HepG2 (cell line): ENCODE results near the gene JMJD6. TPM values are rescaled to one million over a fixed set of nuclear protein-coding genes. Genes with fewer than 3 reads are reported as not detected.

Experiments used
- ARNT2 ChIP-seq: sonication (generic); formaldehyde crosslinking; IDR thresholded peaks from 2 replicates; pipeline ENCODE4 v1.8.0; 2022; ENCODE audit warnings: mild to moderate bottlenecking, low read depth, missing genetic modification reagents, moderate library complexity
- CSRNP1 ChIP-seq: sonication (generic); formaldehyde crosslinking; IDR thresholded peaks from 2 replicates; pipeline ENCODE4 v1.8.1; 2023; ENCODE audit warnings: mild to moderate bottlenecking, missing genetic modification reagents
- GATAD1 ChIP-seq: IDR thresholded peaks from 2 replicates; pipeline ENCODE4 v1.6.1; 2016; ENCODE audit warnings: missing genetic modification reagents, missing compliant biosample characterization
- GFI1 ChIP-seq: sonication (generic); formaldehyde crosslinking; IDR thresholded peaks from 2 replicates; pipeline ENCODE4 v1.5.0; 2020; ENCODE audit warnings: missing genetic modification reagents, mild to moderate bottlenecking, borderline replicate concordance
- HIVEP1 ChIP-seq: sonication (generic); formaldehyde crosslinking; IDR thresholded peaks from 2 replicates; pipeline ENCODE4 v1.4.0; 2020; ENCODE audit warnings: mild to moderate bottlenecking, missing genetic modification reagents
- KLF12 ChIP-seq: sonication (generic); formaldehyde crosslinking; IDR thresholded peaks from 2 replicates; pipeline ENCODE4 v1.4.0; 2020; ENCODE audit warnings: missing genetic modification reagents, borderline replicate concordance
- MAX ChIP-seq: IDR thresholded peaks from 2 replicates; pipeline ENCODE4 v1.6.1; 2012; ENCODE audit warnings: inconsistent platforms
- NCOA2 ChIP-seq: sonication (generic); formaldehyde crosslinking; IDR thresholded peaks from 2 replicates; pipeline ENCODE4 v1.8.0; 2022; ENCODE audit warnings: inconsistent platforms
- SCMH1 ChIP-seq: sonication (generic); formaldehyde crosslinking; IDR thresholded peaks from 2 replicates; pipeline ENCODE4 v1.9.0; 2021; ENCODE audit warnings: missing genetic modification reagents, mild to moderate bottlenecking, borderline replicate concordance
- SP4 ChIP-seq: sonication (generic); formaldehyde crosslinking; IDR thresholded peaks from 2 replicates; pipeline ENCODE4 v1.8.1; 2023; ENCODE audit warnings: mild to moderate bottlenecking, missing genetic modification reagents
- STAT6 ChIP-seq: sonication (generic); formaldehyde crosslinking; IDR thresholded peaks from 2 replicates; pipeline ENCODE4 v1.4.0; 2020; ENCODE audit warnings: missing genetic modification reagents, mild to moderate bottlenecking, borderline replicate concordance
- ZNF143 ChIP-seq: sonication (generic); formaldehyde crosslinking; IDR thresholded peaks from 2 replicates; pipeline ENCODE4 v1.4.0; 2020; ENCODE audit warnings: missing genetic modification reagents
- ZNF574 ChIP-seq: sonication (generic); formaldehyde crosslinking; IDR thresholded peaks from 2 replicates; pipeline ENCODE4 v1.4.0; 2020; ENCODE audit warnings: missing genetic modification reagents
- ZNF713 ChIP-seq: sonication (generic); formaldehyde crosslinking; IDR thresholded peaks from 2 replicates; pipeline ENCODE4 v1.4.0; 2020; ENCODE audit warnings: mild to moderate bottlenecking, missing genetic modification reagents
- ZNF788 ChIP-seq: sonication (generic); formaldehyde crosslinking; IDR thresholded peaks from 2 replicates; pipeline ENCODE4 v1.5.0; 2020; ENCODE audit warnings: mild to moderate bottlenecking, missing genetic modification reagents, borderline replicate concordance
- polyA plus RNA-seq, 8 experiments: library from polyadenylated mRNA; depleted of rRNA in 3 of 8; stranded (reverse) in 7 of 8; unstranded in 1 of 8; fragments of >200 nt; fragmentation: Illumina TruSeq in 4 of 8; extraction: Trizol in 4 of 8; gene quantifications; 2 replicates each; pipeline versions ENCODE4 v1.2.1 to v1.2.3, GENCODE V29; 2011 to 2016; ENCODE audit warnings: low read depth in 4 of 8, missing spikeins in 1 of 8, mixed read lengths in 1 of 8; ENCODE audit not compliant: insufficient read depth in 1 of 8
- total RNA-seq, 5 experiments: library from RNA; depleted of rRNA; stranded (reverse); fragments of >200 nt; fragmentation: Illumina TruSeq; extraction: Trizol; gene quantifications; 2 replicates each; pipeline ENCODE4 v1.2.3, GENCODE V29; 2016; ENCODE audit warnings: low read depth in 1 of 5
- TF ChIP-seq, protein P1 (sequence below), 2 experiments: IDR thresholded peaks; 2 replicates each; pipeline ENCODE4 v1.6.1; 2011 to 2012; ENCODE audit warnings: low read length in 2 of 2, borderline replicate concordance in 1 of 2, low read depth in 1 of 2, mild to moderate bottlenecking in 1 of 2, moderate library complexity in 1 of 2

JMJD6 gene
- total and polyA plus RNA-seq, 2 of the 13 experiments (the other 11 are each of a cell fraction or from before 2014, with no cell fraction given), result 33.6 to 41.0 TPM

GRCh38 chr17:76700617-76701470, 25.6 kb downstream of the JMJD6 start (continued):
- TF ChIP-seq ARNT2 (CRISPR knock-in tag) (peak; percentile 87), CSRNP1 (CRISPR knock-in tag) (no peak), GATAD1 (CRISPR knock-in tag) (peak; percentile 56; the same call in 1 of the 2 replicates), ZNF574 (no peak; the same call in 1 of the 2 replicates), HIVEP1 (CRISPR knock-in tag) (0 out of 2 replicates have a peak, but pooled peaks have one; percentile 52), GFI1 (peak; percentile 20; the same call in 1 of the 2 replicates), SCMH1 (CRISPR knock-in tag) (no peak), ZNF788 (CRISPR knock-in tag) (peak; percentile 88), ZNF713 (CRISPR knock-in tag) (peak; percentile 98; the same call in 1 of the 2 replicates), KLF12 (CRISPR knock-in tag) (no peak; the same call in 1 of the 2 replicates), MAX (peak; percentile 63), SP4 (CRISPR knock-in tag) (0 out of 2 replicates have a peak, but pooled peaks have one; percentile 25), ZNF143 (CRISPR knock-in tag) (no peak), NCOA2 (peak; percentile 23; the same call in 1 of the 2 replicates), STAT6 (CRISPR knock-in tag) (peak; percentile 47; the same call in 1 of the 2 replicates)
- TF ChIP-seq, protein P1, sequence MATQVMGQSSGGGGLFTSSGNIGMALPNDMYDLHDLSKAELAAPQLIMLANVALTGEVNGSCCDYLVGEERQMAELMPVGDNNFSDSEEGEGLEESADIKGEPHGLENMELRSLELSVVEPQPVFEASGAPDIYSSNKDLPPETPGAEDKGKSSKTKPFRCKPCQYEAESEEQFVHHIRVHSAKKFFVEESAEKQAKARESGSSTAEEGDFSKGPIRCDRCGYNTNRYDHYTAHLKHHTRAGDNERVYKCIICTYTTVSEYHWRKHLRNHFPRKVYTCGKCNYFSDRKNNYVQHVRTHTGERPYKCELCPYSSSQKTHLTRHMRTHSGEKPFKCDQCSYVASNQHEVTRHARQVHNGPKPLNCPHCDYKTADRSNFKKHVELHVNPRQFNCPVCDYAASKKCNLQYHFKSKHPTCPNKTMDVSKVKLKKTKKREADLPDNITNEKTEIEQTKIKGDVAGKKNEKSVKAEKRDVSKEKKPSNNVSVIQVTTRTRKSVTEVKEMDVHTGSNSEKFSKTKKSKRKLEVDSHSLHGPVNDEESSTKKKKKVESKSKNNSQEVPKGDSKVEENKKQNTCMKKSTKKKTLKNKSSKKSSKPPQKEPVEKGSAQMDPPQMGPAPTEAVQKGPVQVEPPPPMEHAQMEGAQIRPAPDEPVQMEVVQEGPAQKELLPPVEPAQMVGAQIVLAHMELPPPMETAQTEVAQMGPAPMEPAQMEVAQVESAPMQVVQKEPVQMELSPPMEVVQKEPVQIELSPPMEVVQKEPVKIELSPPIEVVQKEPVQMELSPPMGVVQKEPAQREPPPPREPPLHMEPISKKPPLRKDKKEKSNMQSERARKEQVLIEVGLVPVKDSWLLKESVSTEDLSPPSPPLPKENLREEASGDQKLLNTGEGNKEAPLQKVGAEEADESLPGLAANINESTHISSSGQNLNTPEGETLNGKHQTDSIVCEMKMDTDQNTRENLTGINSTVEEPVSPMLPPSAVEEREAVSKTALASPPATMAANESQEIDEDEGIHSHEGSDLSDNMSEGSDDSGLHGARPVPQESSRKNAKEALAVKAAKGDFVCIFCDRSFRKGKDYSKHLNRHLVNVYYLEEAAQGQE (IDR thresholded peaks at IDR 0.05; ENCODE audit: borderline replicate concordance in 1 of 2, low read depth in 1 of 2, low read length in 2 of 2), result no peak
